Smooth muscle cell (in vitro differentiated cells): ENCODE results near the gene GNB1L. TPM values are rescaled to one million over a fixed set of nuclear protein-coding genes. Genes with fewer than 3 reads are reported as not detected.

ENCODE experiments used
- DNase-seq: peaks from one replicate; lab custom pipeline; 2025; ENCODE audit not compliant: unreplicated experiment; lab: John Stamatoyannopoulos, UW
- H2AFZ ChIP-seq: fragments of 200-600 bp; sonication (generic); 2 replicates; pipeline ENCODE4 v1.6.0; 2016; ENCODE audit warnings: antibody characterized with exemption, low read depth, mild to moderate bottlenecking
- H3F3A ChIP-seq: fragments of 200-600 bp; sonication (generic); 2 replicates; pipeline ENCODE4 v1.6.0; 2017; ENCODE audit warnings: antibody characterized with exemption, low read depth
- H3K27ac ChIP-seq: fragments of 200-600 bp; sonication (generic); 2 replicates; pipeline ENCODE4 v1.5.1; 2016; ENCODE audit warnings: low read depth, mild to moderate bottlenecking
- H3K27me3 ChIP-seq: fragments of 200-600 bp; sonication (generic); 2 replicates; pipeline ENCODE4 v1.6.1; 2016; ENCODE audit warnings: low read depth, mild to moderate bottlenecking
- H3K36me3 ChIP-seq: fragments of 200-600 bp; sonication (generic); 2 replicates; pipeline ENCODE4 v1.5.1; 2016; ENCODE audit warnings: low read depth
- H3K4me1 ChIP-seq: fragments of 200-600 bp; sonication (generic); 2 replicates; pipeline ENCODE4 v1.5.1; 2016; ENCODE audit warnings: low read depth
- H3K4me2 ChIP-seq: fragments of 200-600 bp; sonication (generic); 2 replicates; pipeline ENCODE4 v1.6.0; 2016; ENCODE audit warnings: mild to moderate bottlenecking
- H3K4me3 ChIP-seq: fragments of 200-600 bp; sonication (generic); 2 replicates; pipeline ENCODE4 v1.5.1; 2016; ENCODE audit warnings: mild to moderate bottlenecking
- H3K79me2 ChIP-seq: fragments of 200-600 bp; sonication (generic); 2 replicates; pipeline ENCODE4 v1.6.0; 2016; ENCODE audit warnings: low read depth, mild to moderate bottlenecking
- H3K9ac ChIP-seq: fragments of 200-600 bp; sonication (generic); 2 replicates; pipeline ENCODE4 v1.6.0; 2016; ENCODE audit warnings: low read depth
- H3K9me3 ChIP-seq: fragments of 200-600 bp; sonication (generic); replicated peaks from 2 replicates; pipeline ENCODE4 v1.5.1; 2016; ENCODE audit warnings: low read depth
- H4K20me1 ChIP-seq: fragments of 200-600 bp; sonication (generic); 2 replicates; pipeline ENCODE4 v1.6.0; 2016; ENCODE audit warnings: low read depth
- WGBS: methylation state at CpG from one replicate; pipeline ENCODE4 v1.1.7; 2016; ENCODE audit warnings: low lambda C conversion rate; 5-methylcytosine and 5-hydroxymethylcytosine counted together
- polyA plus RNA-seq: library from polyadenylated mRNA; unstranded; fragments of >200 nt; fragmentation: Nextera tagmentation; extraction: Ambion mirVana; gene quantifications from 2 replicates; pipeline ENCODE4 v1.2.1, GENCODE V29; 2016
- total RNA-seq: library from RNA; depleted of rRNA; stranded (reverse); fragments of >200 nt; gene quantifications from 2 replicates; pipeline ENCODE4 v1.2.3, GENCODE V29; 2014
- TF ChIP-seq, protein P1 (sequence below): fragments of 200-600 bp; sonication (generic); IDR thresholded peaks from 2 replicates; pipeline ENCODE4 v1.5.1; 2017; ENCODE audit warnings: borderline replicate concordance, mild to moderate bottlenecking, antibody characterized with exemption; ENCODE audit not compliant: insufficient read depth, poor library complexity, severe bottlenecking

Gene GNB1L
- total and polyA plus RNA-seq, 2 experiments from 2014 or later = 4.1 to 7.4 TPM

DNA sequence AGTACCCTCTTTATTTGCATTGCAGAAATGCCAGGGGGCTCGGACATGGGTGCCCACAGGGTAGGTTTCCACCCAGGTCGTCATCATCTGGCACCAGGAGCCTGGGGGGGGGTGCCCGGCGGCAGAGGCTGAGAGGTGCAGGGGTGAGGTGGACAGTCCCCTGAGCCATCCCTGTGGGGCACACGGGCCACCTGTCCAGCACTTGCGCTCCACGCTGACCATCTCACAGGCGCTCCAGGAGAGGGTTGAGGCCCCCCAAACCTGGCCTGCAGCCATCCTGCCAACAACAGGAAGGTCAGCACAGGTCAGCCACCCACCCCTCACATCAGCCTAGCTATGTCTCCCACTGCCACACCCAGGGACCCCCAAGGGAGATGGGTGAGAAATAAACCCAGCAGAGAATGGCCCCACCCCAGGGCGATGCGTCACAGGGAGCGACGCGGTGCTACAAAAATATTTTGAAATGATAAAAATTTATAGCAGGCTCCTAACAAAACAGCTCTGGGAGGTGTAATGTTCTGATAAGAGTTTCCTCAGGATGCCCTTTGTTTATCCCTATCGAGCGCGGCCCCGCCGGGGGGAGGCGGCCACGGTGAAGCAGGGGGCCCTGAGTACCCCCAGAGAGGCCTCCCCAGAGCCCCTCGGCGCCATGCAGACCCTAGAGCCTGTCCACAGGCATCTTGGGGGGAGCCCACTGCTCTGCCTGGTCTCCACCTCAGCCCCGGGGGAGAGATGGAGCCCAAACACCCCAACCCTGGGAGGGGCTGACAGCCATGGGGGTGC lies 21.0 kb upstream of the GNB1L start:
- H3K27me3 ChIP-seq = no peaks in the 10 kb centered on the region
- no peaks in the 10 kb centered on the region for H4K20me1 ChIP-seq
- H3K27ac ChIP-seq = no peak overlapping the region
- TF ChIP-seq, protein P1, sequence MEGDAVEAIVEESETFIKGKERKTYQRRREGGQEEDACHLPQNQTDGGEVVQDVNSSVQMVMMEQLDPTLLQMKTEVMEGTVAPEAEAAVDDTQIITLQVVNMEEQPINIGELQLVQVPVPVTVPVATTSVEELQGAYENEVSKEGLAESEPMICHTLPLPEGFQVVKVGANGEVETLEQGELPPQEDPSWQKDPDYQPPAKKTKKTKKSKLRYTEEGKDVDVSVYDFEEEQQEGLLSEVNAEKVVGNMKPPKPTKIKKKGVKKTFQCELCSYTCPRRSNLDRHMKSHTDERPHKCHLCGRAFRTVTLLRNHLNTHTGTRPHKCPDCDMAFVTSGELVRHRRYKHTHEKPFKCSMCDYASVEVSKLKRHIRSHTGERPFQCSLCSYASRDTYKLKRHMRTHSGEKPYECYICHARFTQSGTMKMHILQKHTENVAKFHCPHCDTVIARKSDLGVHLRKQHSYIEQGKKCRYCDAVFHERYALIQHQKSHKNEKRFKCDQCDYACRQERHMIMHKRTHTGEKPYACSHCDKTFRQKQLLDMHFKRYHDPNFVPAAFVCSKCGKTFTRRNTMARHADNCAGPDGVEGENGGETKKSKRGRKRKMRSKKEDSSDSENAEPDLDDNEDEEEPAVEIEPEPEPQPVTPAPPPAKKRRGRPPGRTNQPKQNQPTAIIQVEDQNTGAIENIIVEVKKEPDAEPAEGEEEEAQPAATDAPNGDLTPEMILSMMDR = no peak
- no peak overlapping the region for H3K4me2 ChIP-seq
- no peak overlapping the region for H3K4me3 ChIP-seq
- DNase-seq = no peak
- no peaks in the 10 kb centered on the region for H3K9me3 ChIP-seq
- H3K79me2 ChIP-seq = no peaks in the 10 kb centered on the region
- H3K9ac ChIP-seq = no peak overlapping the region
- H3K4me1 ChIP-seq = peaks cover 5% of the 10 kb centered on the region
- H3K36me3 ChIP-seq = no peaks in the 10 kb centered on the region
- H3F3A ChIP-seq = no peaks in the 10 kb centered on the region
- H2AFZ ChIP-seq = no peak overlapping the region
- WGBS = 89% methylated on average over 23 of the region's 23 CpGs

DNA sequence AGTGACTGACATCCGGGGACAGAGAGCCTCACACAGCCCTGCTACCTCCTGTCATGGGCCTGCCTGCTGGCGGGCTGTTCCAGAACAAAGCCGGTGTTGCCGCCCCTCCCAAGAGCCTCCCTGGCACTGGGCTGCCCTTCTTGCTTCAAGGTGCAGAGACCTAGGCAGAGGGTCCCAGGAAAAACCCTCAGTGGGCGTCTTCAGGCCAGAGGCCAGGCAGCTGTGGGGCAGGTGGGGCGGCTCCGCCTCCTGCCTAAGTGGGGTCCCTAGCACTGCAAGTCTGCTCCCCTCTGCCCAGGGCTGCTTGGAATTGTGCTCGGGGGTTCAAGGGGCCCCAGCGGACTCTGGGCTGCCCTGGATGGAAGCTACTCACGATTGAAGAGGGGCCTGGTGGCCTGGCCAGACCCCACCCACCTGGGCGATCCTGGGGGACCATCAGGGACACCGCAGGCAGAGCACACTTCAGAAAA lies 20.4 kb upstream of the GNB1L start:
- DNase-seq = no peak
- H3K27ac ChIP-seq = no peak overlapping the region
- H3K4me1 ChIP-seq = no peaks in the 10 kb centered on the region
- no peaks in the 10 kb centered on the region for H3K27me3 ChIP-seq
- no peak overlapping the region for H3K4me2 ChIP-seq
- no peaks in the 10 kb centered on the region for H3K79me2 ChIP-seq
- no peak overlapping the region for H3K9ac ChIP-seq
- H4K20me1 ChIP-seq = no peaks in the 10 kb centered on the region
- TF ChIP-seq, protein P1 = no peak
- H3K36me3 ChIP-seq = no peaks in the 10 kb centered on the region
- WGBS = 93% methylated on average over 12 of the region's 12 CpGs
- H3F3A ChIP-seq = no peaks in the 10 kb centered on the region
- no peak overlapping the region for H2AFZ ChIP-seq
- H3K9me3 ChIP-seq = no peaks in the 10 kb centered on the region
- H3K4me3 ChIP-seq = no peak overlapping the region

DNA sequence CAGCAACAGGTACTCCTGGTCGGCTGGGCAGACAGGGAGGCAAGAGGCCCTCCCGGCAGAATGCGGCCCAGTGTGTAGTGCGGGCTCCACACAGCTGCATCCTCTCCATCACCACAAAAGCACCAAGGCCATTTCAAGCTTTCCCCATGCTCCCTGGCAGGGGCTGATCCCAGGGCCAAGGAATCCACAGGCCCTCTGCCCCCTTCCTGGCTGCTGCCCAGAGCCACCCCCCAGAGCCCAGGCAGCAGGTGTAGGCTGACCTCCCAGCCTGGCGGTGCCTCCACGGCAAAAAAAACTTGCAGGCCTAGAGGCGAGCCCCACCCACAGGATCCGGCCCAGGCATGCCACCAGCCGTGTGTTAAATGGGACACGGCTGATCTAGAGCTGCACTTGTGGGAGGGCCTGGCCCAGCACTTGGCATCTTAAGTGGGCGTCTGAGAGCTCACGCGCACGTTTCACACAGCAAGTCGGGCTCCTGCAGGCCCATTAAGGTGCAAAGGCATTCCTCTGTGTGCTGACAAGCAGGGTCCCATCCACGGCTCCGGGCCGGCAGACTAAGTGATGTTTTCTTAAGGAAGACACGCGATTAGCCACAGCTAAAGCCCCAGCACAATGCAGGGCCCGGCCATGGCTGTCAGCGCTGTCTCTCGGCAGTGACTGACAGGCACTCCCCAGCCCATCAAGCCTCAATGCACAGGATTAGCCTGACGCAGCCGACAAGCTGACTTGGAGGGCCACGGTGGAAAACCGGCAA lies 19.8 kb upstream of the GNB1L start:
- Histone ChIP-seq H3K9ac (no peak overlapping the region), H2AFZ (no peak overlapping the region), H3K36me3 (no peaks in the 10 kb centered on the region), H3F3A (no peaks in the 10 kb centered on the region), H4K20me1 (no peaks in the 10 kb centered on the region), H3K4me3 (no peak overlapping the region), H3K79me2 (no peaks in the 10 kb centered on the region), H3K9me3 (no peaks in the 10 kb centered on the region), H3K27ac (no peak overlapping the region), H3K4me1 (no peaks in the 10 kb centered on the region), H3K27me3 (no peaks in the 10 kb centered on the region), H3K4me2 (no peak overlapping the region)
- TF ChIP-seq, protein P1 = no peak
- 75% methylated on average over 27 of the region's 27 CpGs for WGBS
- no peak for DNase-seq
